ENCODE results near the gene TMBIM4.

The TMBIM4 gene

DNA sequence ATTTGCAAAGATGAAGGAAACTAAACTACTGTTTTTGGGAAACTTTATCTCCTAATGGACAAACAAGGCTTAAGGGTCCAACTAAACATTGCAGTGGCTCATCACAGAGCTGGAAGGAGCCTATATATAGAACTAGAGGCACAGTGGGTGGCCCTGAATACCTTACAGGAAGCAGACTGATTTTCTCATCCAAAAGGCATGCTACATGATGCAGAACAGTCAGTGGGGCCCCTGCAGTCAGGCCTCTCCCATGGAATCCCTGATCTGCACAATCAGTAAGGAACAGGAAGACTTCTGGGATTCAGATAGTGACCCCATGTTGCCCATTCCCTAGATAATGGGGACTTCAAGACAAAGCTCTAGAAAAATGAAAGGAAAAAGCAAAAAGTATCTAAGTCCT is 37.4 kb downstream of the TMBIM4 start:
- Histone ChIP-seq H3K36me3 (ENCODE audit: control insufficient read depth, low read depth, low read length) (peaks cover 14% of the 10 kb centered on the region), H3K27me3 (ENCODE audit: control insufficient read depth, insufficient read depth, low read length) (no peaks in the 10 kb centered on the region), H3K9ac (ENCODE audit: low read length) (no peak overlapping the region), H3K4me3 (ENCODE audit: low read length) (no peak overlapping the region), H3K27ac (ENCODE audit: low read length) (no peak overlapping the region), H3K9me3 (ENCODE audit: control insufficient read depth, low read depth, low read length) (no peaks in the 10 kb centered on the region), H3K4me1 (ENCODE audit: control insufficient read depth, low read depth, low read length) (peaks cover 16% of the 10 kb centered on the region)

DNA sequence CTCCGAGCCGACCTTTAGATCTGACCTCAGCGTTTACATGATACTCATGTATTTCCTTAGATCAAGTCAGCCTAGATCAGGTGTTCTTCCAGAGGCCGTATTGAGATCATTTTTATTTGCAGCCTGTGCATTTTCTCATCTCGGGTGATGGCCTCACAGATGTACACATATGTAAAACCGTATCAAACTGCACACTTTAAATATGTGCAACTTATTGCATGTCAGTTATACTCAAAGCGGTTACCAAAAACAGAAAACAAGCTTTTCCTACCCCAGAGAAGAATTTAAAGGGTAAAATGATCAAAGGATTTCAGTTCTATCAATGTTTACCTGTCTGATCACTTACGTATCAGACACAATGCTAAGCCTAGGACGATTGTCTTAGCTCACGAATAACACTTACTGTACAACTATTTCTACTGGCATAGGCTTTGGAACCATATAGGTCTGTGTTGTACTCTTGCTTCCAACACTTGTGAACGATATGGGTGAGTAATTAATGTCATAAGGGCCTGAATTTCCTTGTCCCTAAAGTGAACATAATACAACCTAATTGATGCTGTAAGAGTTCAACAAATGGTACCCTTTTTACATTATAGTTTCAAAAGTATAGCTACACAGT is 38.6 kb downstream of the TMBIM4 start:
- Histone ChIP-seq H3K27me3 (ENCODE audit: control insufficient read depth, insufficient read depth, low read length) (no peaks in the 10 kb centered on the region), H3K36me3 (ENCODE audit: control insufficient read depth, low read depth, low read length) (peaks cover 18% of the 10 kb centered on the region), H3K4me3 (ENCODE audit: low read length) (peak overlapping the region; percentile 97), H3K27ac (ENCODE audit: low read length) (peak overlapping the region; percentile 87), H3K9me3 (ENCODE audit: control insufficient read depth, low read depth, low read length) (no peaks in the 10 kb centered on the region), H3K4me1 (ENCODE audit: control insufficient read depth, low read depth, low read length) (peaks cover 16% of the 10 kb centered on the region), H3K9ac (ENCODE audit: low read length) (peak overlapping the region; percentile 92)

DNA sequence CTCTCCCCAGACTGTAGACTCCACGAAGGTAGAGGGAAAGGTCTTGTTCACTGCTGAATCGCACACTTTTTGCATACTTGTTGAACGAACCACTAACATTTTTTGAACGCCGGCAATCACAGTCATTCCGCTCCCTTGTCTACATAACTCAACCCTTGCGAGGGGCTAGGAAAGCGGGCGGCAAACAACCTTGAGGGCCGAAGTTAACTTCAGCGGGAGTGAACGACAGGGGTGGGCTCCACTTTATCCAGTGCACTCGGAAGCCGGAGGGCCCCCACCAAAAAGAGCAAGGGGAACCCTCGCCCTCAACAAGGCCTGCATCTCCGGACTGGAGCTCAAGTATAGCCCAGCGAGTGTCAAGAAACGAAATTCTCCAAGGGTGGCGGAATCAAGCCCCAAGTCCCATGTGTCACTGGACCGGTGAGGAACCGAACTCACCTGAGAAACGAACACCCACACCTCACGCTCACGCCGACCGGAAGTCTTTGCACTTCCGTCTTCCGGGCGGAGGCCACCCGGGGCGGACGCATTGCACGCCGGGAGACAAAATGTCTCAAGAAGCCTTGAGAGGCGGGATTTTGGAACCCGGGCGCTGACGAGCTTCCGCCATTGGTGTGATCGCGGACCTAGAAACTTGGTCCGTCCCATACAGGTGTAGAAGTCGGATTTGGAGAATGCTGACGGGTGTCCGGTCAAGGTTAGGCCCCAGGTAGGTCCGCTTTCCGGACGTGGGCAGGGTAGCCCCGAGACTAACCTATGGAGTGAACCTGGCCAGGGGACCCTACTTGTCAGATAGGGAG is 39.3 kb downstream of the TMBIM4 start, which contains the start of gene LLPH:
TSS of gene LLPH (minus strand) at position 484 of the 800 bp plus-strand sequence. CDS start 1,644 bp downstream, outside the sequence.
- Histone ChIP-seq H3K4me1 (ENCODE audit: control insufficient read depth, low read depth, low read length) (peaks cover 16% of the 10 kb centered on the region), H3K36me3 (ENCODE audit: control insufficient read depth, low read depth, low read length) (peaks cover 19% of the 10 kb centered on the region), H3K9me3 (ENCODE audit: control insufficient read depth, low read depth, low read length) (no peaks in the 10 kb centered on the region), H3K27me3 (ENCODE audit: control insufficient read depth, insufficient read depth, low read length) (no peaks in the 10 kb centered on the region), H3K9ac (ENCODE audit: low read length) (peak within 1 kb of the TSS; percentile 92), H3K4me3 (ENCODE audit: low read length) (peak within 1 kb of the TSS; percentile 97), H3K27ac (ENCODE audit: low read length) (peak within 1 kb of the TSS; percentile 87)

DNA sequence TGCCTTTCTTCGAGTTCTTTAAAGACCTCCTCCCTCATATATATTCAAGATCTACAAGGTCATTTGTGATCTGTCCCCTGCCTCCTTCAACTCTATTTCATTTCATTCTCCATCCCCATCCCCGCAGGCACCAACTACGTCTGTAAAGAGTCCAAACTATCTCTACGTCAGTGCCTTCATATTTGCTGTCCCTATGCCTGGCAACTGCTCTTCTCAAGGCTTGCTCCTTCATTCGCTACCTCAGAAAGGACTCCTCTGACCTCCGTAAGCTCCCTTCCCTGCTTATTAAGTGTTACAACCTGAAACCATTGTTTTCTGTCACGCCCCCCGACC is 39.9 kb downstream of the TMBIM4 start:
- Histone ChIP-seq H3K9me3 (ENCODE audit: control insufficient read depth, low read depth, low read length) (no peaks in the 10 kb centered on the region), H3K4me3 (ENCODE audit: low read length) (peak overlapping the region; percentile 97), H3K27me3 (ENCODE audit: control insufficient read depth, insufficient read depth, low read length) (no peaks in the 10 kb centered on the region), H3K27ac (ENCODE audit: low read length) (no peak overlapping the region), H3K36me3 (ENCODE audit: control insufficient read depth, low read depth, low read length) (peaks cover 24% of the 10 kb centered on the region), H3K4me1 (ENCODE audit: control insufficient read depth, low read depth, low read length) (peaks cover 16% of the 10 kb centered on the region), H3K9ac (ENCODE audit: low read length) (peak overlapping the region; percentile 92)

DNA sequence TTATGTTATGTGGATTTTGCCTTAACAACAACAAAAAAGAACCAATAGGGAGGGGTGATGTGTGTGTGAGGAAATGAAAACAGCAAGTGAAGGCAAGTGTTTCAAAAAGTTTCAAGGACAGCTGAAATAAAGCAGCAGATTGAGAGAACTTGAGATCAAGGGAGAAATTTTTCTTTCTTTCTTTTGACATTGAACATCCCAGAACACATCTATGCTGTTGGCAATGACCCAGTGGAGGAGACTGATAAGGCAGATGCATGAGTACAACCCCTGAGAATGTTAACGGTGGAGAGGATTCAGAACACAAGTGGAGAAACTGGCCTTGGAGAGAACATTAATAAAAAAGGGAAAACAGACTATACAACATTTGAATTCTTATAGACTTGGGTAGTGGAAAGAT is 42.1 kb downstream of the TMBIM4 start:
- Histone ChIP-seq H3K9ac (ENCODE audit: low read length) (no peak overlapping the region), H3K27me3 (ENCODE audit: control insufficient read depth, insufficient read depth, low read length) (no peaks in the 10 kb centered on the region), H3K4me1 (ENCODE audit: control insufficient read depth, low read depth, low read length) (peaks cover 16% of the 10 kb centered on the region), H3K36me3 (ENCODE audit: control insufficient read depth, low read depth, low read length) (peaks cover 45% of the 10 kb centered on the region), H3K9me3 (ENCODE audit: control insufficient read depth, low read depth, low read length) (no peaks in the 10 kb centered on the region), H3K4me3 (ENCODE audit: low read length) (no peak overlapping the region), H3K27ac (ENCODE audit: low read length) (no peak overlapping the region)

- H3K27me3 ChIP-seq (ENCODE audit: control insufficient read depth, insufficient read depth, low read length), result no peaks in the 10 kb centered on the region
- peaks cover 34% of the 10 kb centered on the region for H3K36me3 ChIP-seq (ENCODE audit: control insufficient read depth, low read depth, low read length)
These were observed 49.3 kb downstream of the TMBIM4 start for GRCh38 chr12:66120477-66120876.

GRCh38 chr12:66119870-66120241 is 49.9 kb downstream of the TMBIM4 start:
- Histone ChIP-seq H3K4me3 (ENCODE audit: low read length) (no peak overlapping the region), H3K36me3 (ENCODE audit: control insufficient read depth, low read depth, low read length) (peaks cover 28% of the 10 kb centered on the region), H3K4me1 (ENCODE audit: control insufficient read depth, low read depth, low read length) (no peaks in the 10 kb centered on the region), H3K9ac (ENCODE audit: low read length) (no peak overlapping the region), H3K9me3 (ENCODE audit: control insufficient read depth, low read depth, low read length) (no peaks in the 10 kb centered on the region), H3K27me3 (ENCODE audit: control insufficient read depth, insufficient read depth, low read length) (no peaks in the 10 kb centered on the region), H3K27ac (ENCODE audit: low read length) (no peak overlapping the region)

More at GRCh38 chr12:66120477-66120876, 49.3 kb downstream of the TMBIM4 start:
- Histone ChIP-seq H3K4me3 (ENCODE audit: low read length) (no peak overlapping the region), H3K9me3 (ENCODE audit: control insufficient read depth, low read depth, low read length) (no peaks in the 10 kb centered on the region), H3K9ac (ENCODE audit: low read length) (no peak overlapping the region), H3K4me1 (ENCODE audit: control insufficient read depth, low read depth, low read length) (no peaks in the 10 kb centered on the region), H3K27ac (ENCODE audit: low read length) (no peak overlapping the region)

GRCh38 chr12:66119229-66119869 is 50.4 kb downstream of the TMBIM4 start:
- no peak overlapping the region for H3K4me3 ChIP-seq (ENCODE audit: low read length)
- no peaks in the 10 kb centered on the region for H3K4me1 ChIP-seq (ENCODE audit: control insufficient read depth, low read depth, low read length)
- H3K9me3 ChIP-seq (ENCODE audit: control insufficient read depth, low read depth, low read length), result no peaks in the 10 kb centered on the region
- no peak overlapping the region for H3K27ac ChIP-seq (ENCODE audit: low read length)
- H3K27me3 ChIP-seq (ENCODE audit: control insufficient read depth, insufficient read depth, low read length), result no peaks in the 10 kb centered on the region
- no peak overlapping the region for H3K9ac ChIP-seq (ENCODE audit: low read length)
- peaks cover 23% of the 10 kb centered on the region for H3K36me3 ChIP-seq (ENCODE audit: control insufficient read depth, low read depth, low read length)

GRCh38 chr12:66118240-66118891 is 51.4 kb downstream of the TMBIM4 start:
- no peaks in the 10 kb centered on the region for H3K4me1 ChIP-seq (ENCODE audit: control insufficient read depth, low read depth, low read length)

GRCh38 chr12:66117242-66117641 is 52.6 kb downstream of the TMBIM4 start:
- H3K9ac ChIP-seq (ENCODE audit: low read length), result no peak overlapping the region
- no peaks in the 10 kb centered on the region for H3K27me3 ChIP-seq (ENCODE audit: control insufficient read depth, insufficient read depth, low read length)
- no peaks in the 10 kb centered on the region for H3K4me1 ChIP-seq (ENCODE audit: control insufficient read depth, low read depth, low read length)
- H3K9me3 ChIP-seq (ENCODE audit: control insufficient read depth, low read depth, low read length), result no peaks in the 10 kb centered on the region
- H3K36me3 ChIP-seq (ENCODE audit: control insufficient read depth, low read depth, low read length), result peaks cover 4% of the 10 kb centered on the region
- H3K4me3 ChIP-seq (ENCODE audit: low read length), result no peak overlapping the region
- H3K27ac ChIP-seq (ENCODE audit: low read length), result no peak overlapping the region

More at GRCh38 chr12:66118240-66118891, 51.4 kb downstream of the TMBIM4 start:
- no peak overlapping the region for H3K27ac ChIP-seq (ENCODE audit: low read length)
- no peaks in the 10 kb centered on the region for H3K9me3 ChIP-seq (ENCODE audit: control insufficient read depth, low read depth, low read length)
- peaks cover 13% of the 10 kb centered on the region for H3K36me3 ChIP-seq (ENCODE audit: control insufficient read depth, low read depth, low read length)
- H3K27me3 ChIP-seq (ENCODE audit: control insufficient read depth, insufficient read depth, low read length), result no peaks in the 10 kb centered on the region
- no peak overlapping the region for H3K9ac ChIP-seq (ENCODE audit: low read length)
- no peak overlapping the region for H3K4me3 ChIP-seq (ENCODE audit: low read length)

- Histone ChIP-seq H3K4me3 (ENCODE audit: low read length) (no peak overlapping the region), H3K9me3 (ENCODE audit: control insufficient read depth, low read depth, low read length) (no peaks in the 10 kb centered on the region), H3K27ac (ENCODE audit: low read length) (no peak overlapping the region), H3K27me3 (ENCODE audit: control insufficient read depth, insufficient read depth, low read length) (no peaks in the 10 kb centered on the region), H3K36me3 (ENCODE audit: control insufficient read depth, low read depth, low read length) (no peaks in the 10 kb centered on the region), H3K4me1 (ENCODE audit: control insufficient read depth, low read depth, low read length) (no peaks in the 10 kb centered on the region), H3K9ac (ENCODE audit: low read length) (no peak overlapping the region)
These were observed 54.7 kb downstream of the TMBIM4 start for GRCh38 chr12:66115071-66115600.
